WTC11 (cell line): ENCODE data around the gene TMPRSS6.

Source experiments
- CBFB ChIP-seq: sonication (generic); formaldehyde crosslinking; IDR thresholded peaks from 2 replicates; pipeline ENCODE4 v1.8.1; 2022; ENCODE audit warnings: mild to moderate bottlenecking, low read depth, missing genetic modification reagents
- FOXJ3 ChIP-seq: sonication (generic); formaldehyde crosslinking; IDR thresholded peaks from 2 replicates; pipeline ENCODE4 v1.9.0; 2021; ENCODE audit warnings: missing genetic modification reagents, mild to moderate bottlenecking, borderline replicate concordance
- NFYB ChIP-seq: sonication (generic); formaldehyde crosslinking; conservative IDR thresholded peaks from 2 replicates; pipeline ENCODE4 v1.8.0; 2022; ENCODE audit warnings: low read depth, missing genetic modification reagents
- NR1H2 ChIP-seq: sonication (generic); formaldehyde crosslinking; IDR thresholded peaks from 2 replicates; pipeline ENCODE4 v1.9.0; 2021; ENCODE audit warnings: mild to moderate bottlenecking, moderate library complexity, missing genetic modification reagents
- OVOL2 ChIP-seq: fragments of 250-450 bp; sonication (Bioruptor Pico); IDR thresholded peaks from 2 replicates; pipeline ENCODE4 v1.9.0; 2021; ENCODE audit warnings: mild to moderate bottlenecking, borderline replicate concordance
- SP1 ChIP-seq: sonication (generic); formaldehyde crosslinking; conservative IDR thresholded peaks from 2 replicates; pipeline ENCODE4 v1.8.1; 2022; ENCODE audit warnings: missing genetic modification reagents
- TP53 ChIP-seq: sonication (generic); formaldehyde crosslinking; IDR thresholded peaks from 2 replicates; pipeline ENCODE4 v1.8.1; 2023; ENCODE audit warnings: mild to moderate bottlenecking, missing genetic modification reagents
- ZNF138 ChIP-seq: sonication (generic); formaldehyde crosslinking; conservative IDR thresholded peaks from 2 replicates; pipeline ENCODE4 v1.8.1; 2022; ENCODE audit warnings: mild to moderate bottlenecking, moderate library complexity, missing genetic modification reagents
- ZNF416 ChIP-seq: fragments of 250-450 bp; sonication (Bioruptor Pico); IDR thresholded peaks from 2 replicates; pipeline ENCODE4 v1.9.0; 2021; ENCODE audit warnings: mild to moderate bottlenecking, inconsistent platforms
- TF ChIP-seq, protein P1 (sequence below): fragments of 200-600 bp; IDR thresholded peaks from 2 replicates; pipeline ENCODE4 v1.8.0; 2022; ENCODE audit warnings: antibody characterized with exemption
- TF ChIP-seq, protein P2 (sequence below): sonication (generic); formaldehyde crosslinking; IDR thresholded peaks from 2 replicates; pipeline ENCODE4 v1.8.1; 2022; ENCODE audit warnings: low read depth, missing genetic modification reagents, borderline replicate concordance
- TF ChIP-seq, protein P3 (sequence below): sonication (generic); formaldehyde crosslinking; IDR thresholded peaks from 2 replicates; pipeline ENCODE4 v1.8.1; 2023; ENCODE audit warnings: mild to moderate bottlenecking, missing genetic modification reagents, moderate library complexity

DNA sequence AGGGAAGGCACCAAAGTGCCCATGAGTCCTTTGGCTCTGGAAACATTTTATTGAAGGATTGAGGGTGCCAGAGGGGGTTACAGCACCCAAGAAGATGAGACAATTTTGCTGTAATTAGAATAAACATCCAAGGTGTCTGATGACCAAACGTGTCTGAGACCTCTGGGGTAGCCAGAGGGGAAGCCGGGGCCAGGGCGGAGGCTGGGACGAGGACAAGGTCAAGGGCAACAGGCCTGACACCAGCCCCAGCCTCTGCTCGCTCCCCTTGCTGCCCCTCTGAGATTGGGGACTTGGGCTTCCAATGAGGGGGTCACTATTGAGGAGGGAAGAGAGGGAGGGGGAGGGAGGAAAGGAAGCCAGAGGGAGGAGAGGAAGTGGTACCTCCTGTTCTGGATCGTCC, 25.6 kb downstream of the TMPRSS6 start:
- TF ChIP-seq, protein P1, sequence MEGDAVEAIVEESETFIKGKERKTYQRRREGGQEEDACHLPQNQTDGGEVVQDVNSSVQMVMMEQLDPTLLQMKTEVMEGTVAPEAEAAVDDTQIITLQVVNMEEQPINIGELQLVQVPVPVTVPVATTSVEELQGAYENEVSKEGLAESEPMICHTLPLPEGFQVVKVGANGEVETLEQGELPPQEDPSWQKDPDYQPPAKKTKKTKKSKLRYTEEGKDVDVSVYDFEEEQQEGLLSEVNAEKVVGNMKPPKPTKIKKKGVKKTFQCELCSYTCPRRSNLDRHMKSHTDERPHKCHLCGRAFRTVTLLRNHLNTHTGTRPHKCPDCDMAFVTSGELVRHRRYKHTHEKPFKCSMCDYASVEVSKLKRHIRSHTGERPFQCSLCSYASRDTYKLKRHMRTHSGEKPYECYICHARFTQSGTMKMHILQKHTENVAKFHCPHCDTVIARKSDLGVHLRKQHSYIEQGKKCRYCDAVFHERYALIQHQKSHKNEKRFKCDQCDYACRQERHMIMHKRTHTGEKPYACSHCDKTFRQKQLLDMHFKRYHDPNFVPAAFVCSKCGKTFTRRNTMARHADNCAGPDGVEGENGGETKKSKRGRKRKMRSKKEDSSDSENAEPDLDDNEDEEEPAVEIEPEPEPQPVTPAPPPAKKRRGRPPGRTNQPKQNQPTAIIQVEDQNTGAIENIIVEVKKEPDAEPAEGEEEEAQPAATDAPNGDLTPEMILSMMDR = no peak
- TF ChIP-seq NFYB (no peak), FOXJ3 (CRISPR knock-in tag) (no peak), OVOL2 (CRISPR knock-in tag) (no peak), ZNF138 (CRISPR knock-in tag) (no peak), NR1H2 (CRISPR knock-in tag) (no peak), ZNF416 (CRISPR knock-in tag) (no peak), TP53 (CRISPR knock-in tag) (no peak), SP1 (CRISPR knock-in tag) (no peak), CBFB (CRISPR knock-in tag) (no peak)
- TF ChIP-seq, protein P2, sequence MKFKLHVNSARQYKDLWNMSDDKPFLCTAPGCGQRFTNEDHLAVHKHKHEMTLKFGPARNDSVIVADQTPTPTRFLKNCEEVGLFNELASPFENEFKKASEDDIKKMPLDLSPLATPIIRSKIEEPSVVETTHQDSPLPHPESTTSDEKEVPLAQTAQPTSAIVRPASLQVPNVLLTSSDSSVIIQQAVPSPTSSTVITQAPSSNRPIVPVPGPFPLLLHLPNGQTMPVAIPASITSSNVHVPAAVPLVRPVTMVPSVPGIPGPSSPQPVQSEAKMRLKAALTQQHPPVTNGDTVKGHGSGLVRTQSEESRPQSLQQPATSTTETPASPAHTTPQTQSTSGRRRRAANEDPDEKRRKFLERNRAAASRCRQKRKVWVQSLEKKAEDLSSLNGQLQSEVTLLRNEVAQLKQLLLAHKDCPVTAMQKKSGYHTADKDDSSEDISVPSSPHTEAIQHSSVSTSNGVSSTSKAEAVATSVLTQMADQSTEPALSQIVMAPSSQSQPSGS (CRISPR knock-in tag) = no peak
- TF ChIP-seq, protein P3, sequence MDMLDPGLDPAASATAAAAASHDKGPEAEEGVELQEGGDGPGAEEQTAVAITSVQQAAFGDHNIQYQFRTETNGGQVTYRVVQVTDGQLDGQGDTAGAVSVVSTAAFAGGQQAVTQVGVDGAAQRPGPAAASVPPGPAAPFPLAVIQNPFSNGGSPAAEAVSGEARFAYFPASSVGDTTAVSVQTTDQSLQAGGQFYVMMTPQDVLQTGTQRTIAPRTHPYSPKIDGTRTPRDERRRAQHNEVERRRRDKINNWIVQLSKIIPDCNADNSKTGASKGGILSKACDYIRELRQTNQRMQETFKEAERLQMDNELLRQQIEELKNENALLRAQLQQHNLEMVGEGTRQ (CRISPR knock-in tag) = no peak
